Measurements from ENCODE around the gene SCAF1. TPM values are rescaled to one million over a fixed set of nuclear protein-coding genes. Genes with fewer than 3 reads are reported as not detected.

The SCAF1 gene
- total RNA-seq, 6 donors from 2014 or later, result 28.6 to 98.5 (median 71.0) TPM

DNA sequence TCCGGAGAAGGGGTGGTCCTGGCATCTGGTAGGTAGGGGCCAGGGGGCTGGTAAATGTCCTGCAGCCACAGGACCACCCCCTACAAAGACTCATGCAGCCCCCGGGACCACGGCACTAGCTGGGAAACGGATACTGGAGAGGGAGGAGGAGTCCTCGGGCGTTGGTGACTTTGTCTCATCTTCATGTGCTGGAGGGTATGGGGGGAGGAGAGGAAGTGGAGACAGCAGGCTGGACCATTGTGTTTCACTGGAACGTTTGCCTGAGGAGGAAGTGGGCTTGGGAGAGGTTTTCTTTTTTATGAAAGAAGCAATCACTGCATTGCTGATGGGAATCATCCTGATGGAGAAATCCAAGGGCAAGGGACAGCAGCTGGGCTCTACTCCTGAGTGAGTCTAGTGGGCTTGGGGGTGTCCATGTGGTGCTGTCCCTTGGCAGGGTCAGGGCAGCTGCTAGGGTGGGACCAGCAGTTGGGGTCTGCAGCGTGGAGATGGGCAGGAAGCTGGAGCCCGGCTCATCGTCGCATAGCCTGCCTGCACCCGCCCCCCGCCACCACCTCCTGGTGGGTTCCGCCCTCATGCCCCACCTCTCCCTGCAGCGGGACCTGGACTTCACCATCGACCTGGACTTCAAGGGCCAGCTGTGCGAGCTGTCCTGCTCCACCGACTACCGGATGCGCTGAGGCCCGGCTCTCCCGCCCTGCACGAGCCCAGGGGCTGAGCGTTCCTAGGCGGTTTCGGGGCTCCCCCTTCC, 45.7 kb downstream of the SCAF1 start:
- peaks cover 0 to 44% (median 37%) of the 10 kb centered on the region in 4 donors for H3K36me3 ChIP-seq
- TF ChIP-seq, protein P1, sequence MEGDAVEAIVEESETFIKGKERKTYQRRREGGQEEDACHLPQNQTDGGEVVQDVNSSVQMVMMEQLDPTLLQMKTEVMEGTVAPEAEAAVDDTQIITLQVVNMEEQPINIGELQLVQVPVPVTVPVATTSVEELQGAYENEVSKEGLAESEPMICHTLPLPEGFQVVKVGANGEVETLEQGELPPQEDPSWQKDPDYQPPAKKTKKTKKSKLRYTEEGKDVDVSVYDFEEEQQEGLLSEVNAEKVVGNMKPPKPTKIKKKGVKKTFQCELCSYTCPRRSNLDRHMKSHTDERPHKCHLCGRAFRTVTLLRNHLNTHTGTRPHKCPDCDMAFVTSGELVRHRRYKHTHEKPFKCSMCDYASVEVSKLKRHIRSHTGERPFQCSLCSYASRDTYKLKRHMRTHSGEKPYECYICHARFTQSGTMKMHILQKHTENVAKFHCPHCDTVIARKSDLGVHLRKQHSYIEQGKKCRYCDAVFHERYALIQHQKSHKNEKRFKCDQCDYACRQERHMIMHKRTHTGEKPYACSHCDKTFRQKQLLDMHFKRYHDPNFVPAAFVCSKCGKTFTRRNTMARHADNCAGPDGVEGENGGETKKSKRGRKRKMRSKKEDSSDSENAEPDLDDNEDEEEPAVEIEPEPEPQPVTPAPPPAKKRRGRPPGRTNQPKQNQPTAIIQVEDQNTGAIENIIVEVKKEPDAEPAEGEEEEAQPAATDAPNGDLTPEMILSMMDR (IDR thresholded peaks at IDR 0.05), result no peak
- TF ChIP-seq POLR2A (IDR thresholded peaks at IDR 0.05) (no peak), EP300 (IDR thresholded peaks at IDR 0.05) (no peak), POLR2AphosphoS5 (IDR thresholded peaks at IDR 0.05) (no peak)
- H3K4me3 ChIP-seq, result peak overlapping the region in 3 of 4 donors; percentile 44 to 55 (median 51)
- H3K27ac ChIP-seq, result peak overlapping the region; percentile 60 to 80 (median 77)
- peak in 1 of 2 donors; percentile 69 for DNase-seq
- H3K9me3 ChIP-seq, result no peaks in the 10 kb centered on the region
- ATAC-seq (ENCODE audit: low FRiP score in 2 of 2), result no peak
- 28 to 62% methylated on average over 7 to 17 of the region's 26 CpGs for WGBS, 2 donors
- peaks cover 0 to 12% (median 1%) of the 10 kb centered on the region in 4 donors for H3K27me3 ChIP-seq
- H3K4me1 ChIP-seq, result peaks cover 32 to 53% (median 43%) of the 10 kb centered on the region in 4 donors

DNA sequence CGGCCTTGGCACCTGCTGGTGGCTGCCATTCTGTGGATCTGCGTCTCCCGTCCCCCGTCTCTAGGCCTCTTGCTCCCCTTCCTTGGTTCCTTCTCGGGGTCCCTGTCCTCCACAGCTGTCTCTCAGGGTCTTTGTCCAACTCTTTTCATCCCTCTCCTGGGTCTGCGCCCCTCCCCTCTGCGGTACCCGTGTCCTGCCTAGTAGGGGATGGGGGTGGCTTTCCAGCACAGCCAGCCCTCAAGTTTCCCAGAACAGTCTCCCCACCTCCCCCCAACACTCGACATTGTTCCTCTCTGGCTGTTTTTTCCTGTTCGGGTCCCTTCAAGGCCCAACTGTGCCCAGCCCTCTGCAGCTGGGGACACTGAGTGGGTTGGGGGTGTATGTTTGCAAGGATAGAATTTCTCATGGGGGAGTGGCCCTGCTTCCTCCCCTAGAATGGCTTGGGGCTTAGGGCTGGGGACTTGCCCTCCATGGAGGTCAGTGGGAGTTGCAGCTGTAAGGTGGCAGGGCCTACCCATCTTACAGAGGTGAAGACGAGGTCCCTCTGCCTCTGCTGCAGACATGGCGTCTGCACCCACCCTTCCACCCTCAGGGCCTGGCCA, 46.6 kb downstream of the SCAF1 start:
- 59 to 60% methylated on average over 10 to 12 of the region's 12 CpGs for WGBS, 2 donors
- peak overlapping the region in 3 of 4 donors; percentile 44 to 55 (median 51) for H3K4me3 ChIP-seq
- peak overlapping the region; percentile 46 to 80 (median 77) for H3K27ac ChIP-seq
- no peak for DNase-seq
- peaks cover 32 to 53% (median 43%) of the 10 kb centered on the region in 4 donors for H3K4me1 ChIP-seq
- peaks cover 0 to 38% (median 32%) of the 10 kb centered on the region in 4 donors for H3K36me3 ChIP-seq
- ATAC-seq (ENCODE audit: low FRiP score in 2 of 2), result no peak
- TF ChIP-seq POLR2AphosphoS5 (IDR thresholded peaks at IDR 0.05) (peak in 1 of 2 donors; percentile 8), EP300 (IDR thresholded peaks at IDR 0.05) (no peak), POLR2A (IDR thresholded peaks at IDR 0.05) (no peak)
- TF ChIP-seq, protein P1 (IDR thresholded peaks at IDR 0.05), result no peak
- H3K27me3 ChIP-seq, result peaks cover 0 to 12% (median 1%) of the 10 kb centered on the region in 4 donors
- H3K9me3 ChIP-seq, result no peaks in the 10 kb centered on the region

DNA sequence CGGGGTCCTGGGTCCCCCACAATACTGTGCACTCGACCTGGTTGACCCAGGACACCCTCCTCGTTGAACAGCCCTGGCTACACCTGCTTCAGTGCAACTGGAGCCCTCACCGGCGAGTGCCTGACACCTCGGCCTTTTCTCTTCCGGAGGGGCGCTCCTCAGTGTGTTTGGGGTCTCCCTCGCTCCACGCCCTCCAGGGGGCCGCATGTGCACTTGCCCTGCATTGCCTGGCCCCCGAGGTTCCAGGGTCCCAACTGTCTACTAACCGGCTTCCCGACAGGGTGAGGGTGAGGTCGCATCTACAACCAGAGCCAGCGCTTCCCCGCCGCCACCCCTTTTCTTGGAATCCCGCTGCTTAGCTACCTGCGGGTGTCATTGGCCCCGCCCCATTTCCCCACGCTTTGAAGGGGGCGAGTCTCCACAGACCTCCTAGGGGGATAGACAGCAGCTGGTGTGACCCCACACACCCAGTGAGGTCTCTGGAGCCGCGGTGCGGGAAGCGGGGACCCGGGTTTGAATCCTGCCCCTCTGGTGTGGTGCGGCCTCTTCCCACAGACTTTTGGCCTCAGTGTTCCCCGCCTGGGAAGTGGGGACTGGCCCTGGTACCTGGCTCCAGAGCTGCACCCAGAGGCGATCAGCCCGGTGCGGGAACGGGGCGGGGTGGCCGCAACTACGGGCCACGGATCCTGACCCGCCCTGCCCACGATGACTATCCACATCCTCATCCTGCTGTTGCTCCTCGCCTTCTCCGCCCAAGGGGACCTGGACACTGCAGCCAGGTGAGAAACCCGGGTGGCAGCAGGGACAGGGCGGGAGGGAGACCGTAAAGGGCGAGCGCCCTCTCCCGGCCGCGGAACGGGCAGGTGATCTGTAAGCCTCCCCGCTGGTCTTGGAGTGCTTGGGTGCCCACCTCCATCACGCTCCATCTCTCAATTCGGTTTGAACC, 47.4 kb downstream of the SCAF1 start, which contains the start of gene ADM5:
TSS of gene ADM5 (plus strand) at position 462 of the 946 bp plus-strand sequence. CDS start at position 706, 244 bp downstream.
- peak within 1 kb of the TSS; percentile 46 to 80 (median 77) for H3K27ac ChIP-seq
- H3K9me3 ChIP-seq, result no peaks in the 10 kb centered on the region
- DNase-seq, result peak; percentile 51 to 89

More for the DNA sequence above, 47.4 kb downstream of the SCAF1 start, which contains the start of gene ADM5:
- Histone ChIP-seq H3K4me3 (peak within 1 kb of the TSS; percentile 42 to 55 (median 48)), H3K36me3 (peaks cover 0 to 30% (median 24%) of the 10 kb centered on the region in 4 donors), H3K4me1 (peaks cover 32 to 53% (median 43%) of the 10 kb centered on the region in 4 donors), H3K27me3 (peaks cover 0 to 12% (median 1%) of the 10 kb centered on the region in 4 donors)
- 15 to 41% methylated on average over 19 to 53 of the region's 54 CpGs for WGBS, 2 donors
- peak; percentile 32 to 56 for ATAC-seq (ENCODE audit: low FRiP score in 2 of 2)
- no peak for TF ChIP-seq EP300 (IDR thresholded peaks at IDR 0.05)
- TF ChIP-seq, protein P1 (IDR thresholded peaks at IDR 0.05), result peak in 5 of 6 experiments; percentile 47 to 58 (median 53)

All from upper lobe of left lung (tissue), 6 donors.